ENCODE results near the gene MMP24.

MMP24 gene

DNA sequence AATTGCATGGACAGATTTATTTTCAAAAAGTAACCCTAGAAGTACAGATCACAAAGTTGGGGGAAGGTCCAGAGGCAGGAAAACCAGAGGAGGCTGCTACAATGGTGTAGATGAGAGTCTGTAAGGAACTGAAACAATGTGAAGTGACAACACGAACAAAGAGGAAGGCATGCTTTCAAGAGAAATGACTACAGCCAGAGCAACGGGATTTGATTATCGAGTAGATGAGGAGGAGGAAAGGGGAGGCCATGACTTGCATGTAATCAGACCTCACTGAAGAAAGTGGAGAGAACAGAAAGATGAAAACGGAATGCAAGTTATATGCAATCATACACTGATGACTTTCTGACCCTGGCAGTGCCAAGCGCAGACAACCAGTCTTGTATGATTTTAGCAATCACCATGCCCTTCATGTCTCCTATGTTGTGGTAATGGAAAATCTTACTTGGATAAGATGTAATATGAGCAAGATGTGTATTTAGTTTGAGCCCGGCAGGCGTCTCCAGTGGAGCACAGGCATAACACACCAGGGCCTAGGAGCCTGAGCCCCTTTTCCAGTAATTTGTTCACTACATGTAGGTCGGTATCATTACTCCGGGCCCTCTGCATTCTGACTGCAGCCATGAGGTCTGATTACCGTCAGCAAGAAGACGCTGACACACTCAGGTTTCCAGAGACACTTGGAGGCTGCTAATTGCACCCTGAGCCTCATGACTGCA is 99.7 kb downstream of the MMP24 start:
- H3K27me3 Mint-ChIP-seq (ENCODE audit: low read depth) = no peaks in the 10 kb centered on the region
- peaks cover 15% of the 10 kb centered on the region for H3K4me1 Mint-ChIP-seq (ENCODE audit: low read depth)
- H3K27ac Mint-ChIP-seq = no peak overlapping the region
- peaks cover 3% of the 10 kb centered on the region for H3K36me3 Mint-ChIP-seq (ENCODE audit: low read depth)
- no peak overlapping the region for H3K4me3 Mint-ChIP-seq
- no peaks in the 10 kb centered on the region for H3K9me3 Mint-ChIP-seq
